ENCODE results near the gene CNPY1. TPM values are rescaled to one million over a fixed set of nuclear protein-coding genes. Genes with fewer than 3 reads are reported as not detected.

Gene CNPY1
- total RNA-seq, 1 experiment from 2014 or later = not detected

GRCh38 chr7:155553871-155554270 is 7.5 kb upstream of the CNPY1 start:
- Histone ChIP-seq H3K14ac (ENCODE audit: insufficient read depth, low read length) (no peak overlapping the region), H2BK20ac (ENCODE audit: low read depth, low read length, poor library complexity, severe bottlenecking) (no peak overlapping the region), H3K18ac (ENCODE audit: insufficient read length, low read depth, low read length) (no peak overlapping the region), H3K4me1 (ENCODE audit: insufficient read depth, low read length) (no peaks in the 10 kb centered on the region), H4K8ac (replicated peaks; ENCODE audit: insufficient read length, low read depth, low read length) (no peak overlapping the region), H4K5ac (ENCODE audit: insufficient read length, low read depth, low read length) (no peak overlapping the region), H3K27ac (ENCODE audit: insufficient read length, low read depth, low read length) (no peak overlapping the region), H2BK12ac (ENCODE audit: insufficient read length, low read depth, low read length) (no peak overlapping the region), H3K9me3 (ENCODE audit: control insufficient read depth, low read depth, low read length) (no peaks in the 10 kb centered on the region), H3K56ac (ENCODE audit: insufficient read length, low read depth, low read length) (no peak overlapping the region), H2BK15ac (ENCODE audit: low read depth, low read length) (no peak overlapping the region), H3K23ac (ENCODE audit: insufficient read length, low read depth, low read length) (no peak overlapping the region), H4K20me1 (ENCODE audit: control insufficient read depth, insufficient read depth, insufficient read length) (no peaks in the 10 kb centered on the region), H2BK5ac (ENCODE audit: insufficient read length, low read length) (no peak overlapping the region), H4K91ac (ENCODE audit: insufficient read length, low read depth, low read length) (no peak overlapping the region), H3K4me2 (ENCODE audit: insufficient read depth, insufficient read length, low read length) (no peak overlapping the region), H3K27me3 (ENCODE audit: insufficient read depth, low read length) (no peaks in the 10 kb centered on the region), H2AFZ (ENCODE audit: low read length) (no peak overlapping the region), H3K79me2 (ENCODE audit: insufficient read depth, low read length) (no peaks in the 10 kb centered on the region), H2BK120ac (ENCODE audit: low read depth, low read length, poor library complexity, severe bottlenecking) (no peak overlapping the region), H3K23me2 (ENCODE audit: insufficient read length, low read depth, low read length, poor library complexity, severe bottlenecking) (no peaks in the 10 kb centered on the region), H3K4ac (ENCODE audit: low read depth, low read length) (no peak overlapping the region), H2AK5ac (ENCODE audit: insufficient read length, low read length) (no peak overlapping the region), H3K9ac (ENCODE audit: extremely low read depth, insufficient read length, low read length) (no peak overlapping the region), H3T11ph (ENCODE audit: low read length) (no peak overlapping the region), H3K79me1 (ENCODE audit: insufficient read depth, low read depth, low read length, poor library complexity, severe bottlenecking) (no peaks in the 10 kb centered on the region)
- Mint-ChIP-seq H3K9me3 (peaks cover 0 to 4% of the 10 kb centered on the region in 2 experiments; a peak in 3 of 5 replicates), H3K27ac (no peak overlapping the region), H3K36me3 (ENCODE audit: insufficient read depth in 1 of 3, low read depth in 3 of 3) (no peaks in the 10 kb centered on the region), H3K4me3 (no peak overlapping the region), H3K27me3 (ENCODE audit: low read depth) (peaks cover 24% of the 10 kb centered on the region), H3K4me1 (no peaks in the 10 kb centered on the region)
- no CpG with 5 or more reads among the region's 3 CpGs for WGBS (ENCODE audit: extremely low coverage, insufficient read length, low lambda C conversion rate)
- TF ChIP-seq CTCF (conservative IDR thresholded peaks at IDR 0.05) = no peak
- no peak for DNase-seq

Data from H9 (cell line).